GM21529 (cell line): Measurements from ENCODE around the gene FCSK.

Experiments
- ATAC-seq: cut with Tn5 transposase; IDR thresholded peaks from one replicate; pipeline ENCODE4 v1.9.1; 2021; ENCODE audit not compliant: unreplicated experiment

FCSK gene

GRCh38 chr16:70453117-70453891 lies 1.1 kb upstream of the FCSK start:
- no peak for ATAC-seq

GRCh38 chr16:70453892-70454221 lies 538 bp upstream of the FCSK start:
- ATAC-seq = no peak

GRCh38 chr16:70455910-70456309 lies 1.5 kb downstream of the FCSK start:
- no peak for ATAC-seq

GRCh38 chr16:70457446-70458166 lies 3.2 kb downstream of the FCSK start:
- ATAC-seq = no peak

- no peak for ATAC-seq
Measured at GRCh38 chr16:70460737-70461261, 6.4 kb downstream of the FCSK start.

GRCh38 chr16:70463235-70463634 lies 8.8 kb downstream of the FCSK start:
- no peak for ATAC-seq

GRCh38 chr16:70465999-70466804 lies 11.8 kb downstream of the FCSK start:
- no peak for ATAC-seq

GRCh38 chr16:70466805-70467076 lies 12.3 kb downstream of the FCSK start:
- no peak for ATAC-seq

GRCh38 chr16:70467113-70467512 lies 12.7 kb downstream of the FCSK start:
- ATAC-seq = no peak

GRCh38 chr16:70467608-70468007 lies 13.2 kb downstream of the FCSK start:
- ATAC-seq = no peak

- no peak for ATAC-seq
Measured at GRCh38 chr16:70468776-70469525, 14.6 kb downstream of the FCSK start.

- no peak for ATAC-seq
Measured at GRCh38 chr16:70470141-70470926, 15.9 kb downstream of the FCSK start.

- ATAC-seq = no peak
Measured at GRCh38 chr16:70470927-70471341, 16.5 kb downstream of the FCSK start.

GRCh38 chr16:70472786-70473433 lies 18.5 kb downstream of the FCSK start:
- ATAC-seq = no peak

- ATAC-seq = no peak
Measured at GRCh38 chr16:70473446-70474319, 19.3 kb downstream of the FCSK start.

- ATAC-seq = no peak
Measured at GRCh38 chr16:70474320-70475053, 20.1 kb downstream of the FCSK start.

- no peak for ATAC-seq
Measured at GRCh38 chr16:70475054-70475871, 20.9 kb downstream of the FCSK start.
